ENCODE measurements around the gene ITGB5.

- TF ChIP-seq CTCF (IDR thresholded peaks at IDR 0.05; ENCODE audit: poor library complexity), result no peak
- no peak for TF ChIP-seq EZH2phosphoT487 (IDR thresholded peaks at IDR 0.05; ENCODE audit: low read depth, severe bottlenecking, unreplicated experiment)
- TF ChIP-seq EZH2 (IDR thresholded peaks at IDR 0.05; ENCODE audit: borderline replicate concordance), result no peak
Measured at GRCh38 chr3:124802702-124803101, 84.5 kb downstream of the ITGB5 start.

All from hepatocyte (in vitro differentiated cells).